ENCODE measurements around the gene SUN1. TPM values are rescaled to one million over a fixed set of nuclear protein-coding genes. Genes with fewer than 3 reads are reported as not detected.

Gene SUN1
- total RNA-seq, 2 experiments from 2014 or later, result 83.4 to 105 TPM

DNA sequence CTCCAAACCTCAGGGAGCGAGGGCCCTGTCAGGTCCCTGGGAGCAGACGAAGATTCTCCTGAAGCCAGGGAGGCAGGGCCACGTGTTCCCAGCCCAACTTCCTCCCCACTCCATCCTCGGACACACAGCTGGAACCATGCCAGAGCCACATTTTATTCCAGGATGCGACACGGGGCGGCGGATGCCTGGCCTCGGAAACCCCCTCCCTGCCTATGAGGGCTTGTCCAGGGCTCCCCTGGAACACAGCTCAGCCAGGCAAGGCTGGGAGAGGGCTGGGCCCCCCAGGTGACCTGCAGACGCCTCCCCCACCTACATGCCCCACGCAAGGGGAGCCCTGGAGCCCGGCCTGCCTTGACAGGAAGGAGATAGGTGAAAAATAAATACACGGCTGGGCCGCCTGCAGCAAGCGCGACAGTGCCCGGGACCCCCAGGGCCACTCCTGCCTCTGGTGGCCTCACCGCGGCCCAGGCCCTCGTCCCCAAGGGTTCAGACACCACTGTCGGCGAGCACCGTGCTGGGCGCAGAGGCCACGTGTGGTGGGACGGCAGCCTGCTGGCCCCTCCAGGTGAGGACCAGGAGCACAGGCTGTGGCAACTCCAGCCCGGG, 65.6 kb downstream of the SUN1 start:
- intact Hi-C loops (cut with micrococcal nuclease; ENCODE audit: unreplicated experiment), result no loop called here
- ChIA-PET POLR2A (no interaction called here), CTCF (ENCODE audit: unreplicated experiment) (no interaction called here)
- Histone ChIP-seq H3K4me1 (ENCODE audit: insufficient read depth, low read length, poor library complexity, severe bottlenecking) (no peaks in the 10 kb centered on the region), H3K36me3 (ENCODE audit: insufficient read depth, low read length) (peaks cover 41% of the 10 kb centered on the region), H3K4me2 (ENCODE audit: low read length) (no peak overlapping the region), H2AFZ (ENCODE audit: low read length) (no peak overlapping the region), H3K79me2 (ENCODE audit: insufficient read depth, low read depth, low read length) (no peaks in the 10 kb centered on the region), H3K9me3 (ENCODE audit: low read length) (no peaks in the 10 kb centered on the region), H3K27ac (ENCODE audit: low read depth, low read length, poor library complexity, severe bottlenecking) (no peak overlapping the region), H4K20me1 (ENCODE audit: insufficient read depth, low read length) (no peaks in the 10 kb centered on the region), H3K9me2 (ENCODE audit: insufficient read depth, low read length) (no peaks in the 10 kb centered on the region), H3K4me3 (ENCODE audit: low read depth, low read length, poor library complexity, severe bottlenecking) (no peak overlapping the region)
- no peak for TF ChIP-seq EZH2phosphoT487 (IDR thresholded peaks at IDR 0.05; ENCODE audit: borderline replicate concordance, low read depth, low read length)
- TF ChIP-seq, protein P1, sequence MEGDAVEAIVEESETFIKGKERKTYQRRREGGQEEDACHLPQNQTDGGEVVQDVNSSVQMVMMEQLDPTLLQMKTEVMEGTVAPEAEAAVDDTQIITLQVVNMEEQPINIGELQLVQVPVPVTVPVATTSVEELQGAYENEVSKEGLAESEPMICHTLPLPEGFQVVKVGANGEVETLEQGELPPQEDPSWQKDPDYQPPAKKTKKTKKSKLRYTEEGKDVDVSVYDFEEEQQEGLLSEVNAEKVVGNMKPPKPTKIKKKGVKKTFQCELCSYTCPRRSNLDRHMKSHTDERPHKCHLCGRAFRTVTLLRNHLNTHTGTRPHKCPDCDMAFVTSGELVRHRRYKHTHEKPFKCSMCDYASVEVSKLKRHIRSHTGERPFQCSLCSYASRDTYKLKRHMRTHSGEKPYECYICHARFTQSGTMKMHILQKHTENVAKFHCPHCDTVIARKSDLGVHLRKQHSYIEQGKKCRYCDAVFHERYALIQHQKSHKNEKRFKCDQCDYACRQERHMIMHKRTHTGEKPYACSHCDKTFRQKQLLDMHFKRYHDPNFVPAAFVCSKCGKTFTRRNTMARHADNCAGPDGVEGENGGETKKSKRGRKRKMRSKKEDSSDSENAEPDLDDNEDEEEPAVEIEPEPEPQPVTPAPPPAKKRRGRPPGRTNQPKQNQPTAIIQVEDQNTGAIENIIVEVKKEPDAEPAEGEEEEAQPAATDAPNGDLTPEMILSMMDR (conservative IDR thresholded peaks at IDR 0.05; ENCODE audit: low read length), result no peak
- BruUV-seq (replicated peaks), result no TSS peak
- no peak for DNase-seq (ENCODE audit: low spot score)

DNA sequence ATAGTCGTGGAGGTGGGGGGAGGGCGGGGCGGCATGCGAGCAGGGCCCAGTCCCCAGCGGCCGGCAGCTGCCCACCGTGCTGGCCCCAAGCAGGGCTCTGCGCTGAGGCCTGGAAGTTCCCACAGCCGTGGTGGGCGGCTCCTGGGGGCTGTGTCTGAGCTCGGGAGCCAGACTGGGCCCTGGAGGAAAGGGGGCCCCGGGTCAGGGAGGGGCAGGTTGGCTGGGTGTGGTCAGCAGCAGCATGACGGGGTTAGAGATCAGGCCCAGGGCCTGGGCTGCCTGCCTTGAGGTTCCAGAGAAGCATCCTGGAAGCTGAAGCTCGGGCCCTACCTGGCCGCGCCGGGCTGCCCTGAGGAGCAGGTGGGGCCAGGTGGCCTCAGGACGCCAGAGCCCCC, 66.2 kb downstream of the SUN1 start:
- intact Hi-C loops (cut with micrococcal nuclease; ENCODE audit: unreplicated experiment), result no loop called here
- CTCF ChIA-PET (ENCODE audit: unreplicated experiment), result no interaction called here
- no peaks in the 10 kb centered on the region for H4K20me1 ChIP-seq (ENCODE audit: insufficient read depth, low read length)
- H3K27ac ChIP-seq (ENCODE audit: low read depth, low read length, poor library complexity, severe bottlenecking), result no peak overlapping the region
- H3K4me3 ChIP-seq (ENCODE audit: low read depth, low read length, poor library complexity, severe bottlenecking), result no peak overlapping the region
- H3K79me2 ChIP-seq (ENCODE audit: insufficient read depth, low read depth, low read length), result no peaks in the 10 kb centered on the region
- no TSS peak for BruUV-seq (replicated peaks)
- no peak for TF ChIP-seq EZH2phosphoT487 (IDR thresholded peaks at IDR 0.05; ENCODE audit: borderline replicate concordance, low read depth, low read length)
- TF ChIP-seq, protein P1 (conservative IDR thresholded peaks at IDR 0.05; ENCODE audit: low read length), result no peak
- POLR2A ChIA-PET, result no interaction called here
- no peak overlapping the region for H2AFZ ChIP-seq (ENCODE audit: low read length)
- peaks cover 35% of the 10 kb centered on the region for H3K36me3 ChIP-seq (ENCODE audit: insufficient read depth, low read length)
- H3K9me2 ChIP-seq (ENCODE audit: insufficient read depth, low read length), result no peaks in the 10 kb centered on the region
- H3K4me2 ChIP-seq (ENCODE audit: low read length), result no peak overlapping the region
- H3K9me3 ChIP-seq (ENCODE audit: low read length), result no peaks in the 10 kb centered on the region
- H3K4me1 ChIP-seq (ENCODE audit: insufficient read depth, low read length, poor library complexity, severe bottlenecking), result no peaks in the 10 kb centered on the region
- DNase-seq (ENCODE audit: low spot score), result no peak

DNA sequence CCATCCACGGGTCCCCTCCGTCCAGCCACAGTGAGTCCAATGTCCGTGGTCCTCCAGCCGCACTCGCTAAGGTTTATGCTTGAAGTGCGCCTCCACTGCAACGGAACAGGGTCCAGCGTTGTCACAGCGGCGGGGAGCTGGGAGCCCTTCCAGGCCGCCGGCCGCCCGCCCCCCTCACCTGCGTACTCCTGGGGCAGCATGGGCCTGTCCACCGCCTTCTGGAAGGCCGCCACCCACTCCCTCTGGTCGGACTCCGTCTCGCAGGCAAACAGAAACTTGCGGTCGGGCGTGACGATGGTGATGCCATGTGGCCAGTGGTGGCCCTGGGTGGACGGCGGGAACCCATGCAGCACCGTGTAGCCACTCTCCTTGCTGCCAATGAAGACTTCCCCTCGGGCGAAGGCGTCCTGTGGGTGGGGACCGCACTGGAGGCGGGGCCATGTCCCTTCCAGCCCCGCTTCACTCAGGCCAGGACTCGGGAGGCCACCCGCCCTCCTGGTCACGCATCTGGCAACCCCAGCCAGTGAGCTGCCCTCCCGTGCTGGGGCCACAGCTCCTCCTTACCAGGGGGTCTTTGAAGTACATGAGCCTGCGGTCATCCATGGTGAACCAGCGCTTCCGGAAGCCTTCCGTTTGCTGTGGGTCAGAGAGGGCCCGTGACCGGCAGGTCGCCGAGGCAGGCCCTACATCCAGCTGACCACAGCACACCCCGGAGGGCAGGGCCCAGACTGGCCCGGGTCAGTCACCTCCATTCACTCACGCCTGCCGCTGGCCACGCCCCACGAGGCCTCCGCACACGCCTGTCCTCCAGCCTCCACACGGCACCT, 66.8 kb downstream of the SUN1 start:
- no TSS peak for BruUV-seq (replicated peaks)
- no peak overlapping the region for H2AFZ ChIP-seq (ENCODE audit: low read length)
- DNase-seq (ENCODE audit: low spot score), result no peak
- no peaks in the 10 kb centered on the region for H3K79me2 ChIP-seq (ENCODE audit: insufficient read depth, low read depth, low read length)
- H3K36me3 ChIP-seq (ENCODE audit: insufficient read depth, low read length), result peaks cover 29% of the 10 kb centered on the region
- no peaks in the 10 kb centered on the region for H3K4me1 ChIP-seq (ENCODE audit: insufficient read depth, low read length, poor library complexity, severe bottlenecking)
- CTCF ChIA-PET (ENCODE audit: unreplicated experiment), result no interaction called here
- no peak overlapping the region for H3K27ac ChIP-seq (ENCODE audit: low read depth, low read length, poor library complexity, severe bottlenecking)
- no peaks in the 10 kb centered on the region for H3K9me3 ChIP-seq (ENCODE audit: low read length)
- no peak for TF ChIP-seq EZH2phosphoT487 (IDR thresholded peaks at IDR 0.05; ENCODE audit: borderline replicate concordance, low read depth, low read length)
- TF ChIP-seq, protein P1 (conservative IDR thresholded peaks at IDR 0.05; ENCODE audit: low read length), result no peak
- no peak overlapping the region for H3K4me3 ChIP-seq (ENCODE audit: low read depth, low read length, poor library complexity, severe bottlenecking)
- H3K4me2 ChIP-seq (ENCODE audit: low read length), result no peak overlapping the region
- POLR2A ChIA-PET, result no interaction called here
- intact Hi-C loops (cut with micrococcal nuclease; ENCODE audit: unreplicated experiment), result no loop called here
- H3K9me2 ChIP-seq (ENCODE audit: insufficient read depth, low read length), result no peaks in the 10 kb centered on the region
- H4K20me1 ChIP-seq (ENCODE audit: insufficient read depth, low read length), result no peaks in the 10 kb centered on the region
